ENCODE data around the gene HIP1R.
A peak's percentile ranks its signal among the peaks of the same experiment; 100 is the strongest.
"Not testable (repeated sequence)": the region's sequence is repeated elsewhere in the genome, so short reads cannot be mapped to it uniquely, and the experiment has no call there.

The HIP1R gene

GRCh38 chr12:122894193-122895121, 59.2 kb downstream of the HIP1R start:
- DNase-seq (ENCODE audit: low read depth in 2 of 2): no peak

GRCh38 chr12:122895320-122895703, 60.1 kb downstream of the HIP1R start:
- DNase-seq (ENCODE audit: low read depth in 2 of 2): no peak

- peak; percentile 65 to 69 for DNase-seq (ENCODE audit: low read depth in 2 of 2)
Measured at GRCh38 chr12:122895704-122896636, 60.7 kb downstream of the HIP1R start, which contains the start of gene VPS37B. Gene VPS37B (minus strand): TSS chr12:122896124. CDS start chr12:122896062, 62 bp downstream.

- no peak for DNase-seq (ENCODE audit: low read depth in 2 of 2)
Measured at GRCh38 chr12:122896662-122897061, 61.4 kb downstream of the HIP1R start.

DNA sequence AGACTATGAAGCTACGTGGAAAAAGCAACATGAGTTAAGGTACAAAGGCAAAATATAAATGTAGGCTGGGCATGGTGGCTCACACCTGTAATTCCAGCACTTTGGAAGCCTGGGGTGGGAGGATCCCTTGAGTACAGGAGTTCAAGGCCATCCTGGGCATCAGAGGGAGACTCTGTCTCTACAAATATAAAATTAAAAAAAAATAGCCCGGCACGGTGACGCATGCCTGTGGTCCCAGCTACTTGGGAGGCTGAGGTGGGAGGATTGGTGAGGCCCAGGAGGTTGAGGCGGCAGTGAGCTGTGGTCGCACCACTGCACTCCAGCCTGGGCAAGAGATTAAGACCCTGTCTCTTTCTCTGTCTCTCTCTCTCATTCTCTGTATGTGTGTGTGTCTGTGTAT, 64.6 kb downstream of the HIP1R start:
- no peak for DNase-seq (ENCODE audit: low read depth in 2 of 2)

DNA sequence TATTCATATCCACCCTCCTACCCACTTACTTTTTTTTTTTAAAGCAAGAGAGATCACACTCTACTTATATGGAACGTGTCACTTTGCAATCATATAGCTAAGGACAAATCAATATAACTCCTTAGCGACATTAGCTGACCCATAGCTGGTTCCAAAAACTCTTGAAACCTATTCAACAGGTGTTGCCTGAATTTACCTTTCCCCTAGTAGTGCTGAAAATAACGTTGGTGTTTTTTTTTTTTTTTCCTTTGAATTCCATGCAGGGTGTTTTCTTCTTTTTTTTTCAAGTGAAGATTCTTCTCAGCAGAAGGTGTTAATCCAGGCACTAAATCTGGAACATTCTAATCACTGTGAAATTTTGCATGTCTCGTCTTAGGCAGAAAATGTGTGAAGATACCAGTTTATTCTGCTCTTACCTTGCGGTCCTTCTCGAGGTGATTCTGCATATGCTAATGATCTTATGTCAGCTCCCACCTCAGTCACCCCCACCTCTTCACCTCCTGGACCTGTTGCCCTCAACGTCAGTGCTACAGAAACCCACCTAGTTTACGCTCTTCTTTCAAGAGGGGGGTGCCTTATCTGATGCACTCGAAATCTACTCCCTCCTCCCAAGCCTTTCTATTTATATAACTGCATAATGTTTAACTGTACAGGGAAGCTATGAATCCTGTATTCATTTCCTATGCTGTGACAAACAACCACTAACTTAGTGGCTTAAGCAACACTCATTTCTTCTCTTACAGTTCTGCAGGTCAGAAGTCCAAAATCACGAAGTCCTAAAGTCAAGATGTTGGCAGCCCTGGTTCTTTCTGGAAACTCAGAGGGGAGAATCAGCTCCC, 67.8 kb downstream of the HIP1R start:
- no peak for DNase-seq (ENCODE audit: low read depth in 2 of 2)

- no peak for DNase-seq (ENCODE audit: low read depth in 2 of 2)
Measured at GRCh38 chr12:122903693-122904034, 68.4 kb downstream of the HIP1R start.

GRCh38 chr12:122905258-122905657, 70.0 kb downstream of the HIP1R start:
- not testable (repeated sequence) for DNase-seq (ENCODE audit: low read depth in 2 of 2)

GRCh38 chr12:122908915-122909314, 73.7 kb downstream of the HIP1R start:
- no peak for DNase-seq (ENCODE audit: low read depth in 2 of 2)

GRCh38 chr12:122909442-122910288, 74.4 kb downstream of the HIP1R start:
- DNase-seq (ENCODE audit: low read depth in 2 of 2): no peak

Data from fibroblast of skin of left biceps (primary cell).